ENCODE results near the gene TLCD1. TPM values are rescaled to one million over a fixed set of nuclear protein-coding genes. Genes with fewer than 3 reads are reported as not detected.
"Not testable (repeated sequence)": the region's sequence is repeated elsewhere in the genome, so short reads cannot be mapped to it uniquely, and the experiment has no call there.

The TLCD1 gene
- total and polyA plus RNA-seq, 2 experiments from 2014 or later = 26.5 to 47.0 TPM

DNA sequence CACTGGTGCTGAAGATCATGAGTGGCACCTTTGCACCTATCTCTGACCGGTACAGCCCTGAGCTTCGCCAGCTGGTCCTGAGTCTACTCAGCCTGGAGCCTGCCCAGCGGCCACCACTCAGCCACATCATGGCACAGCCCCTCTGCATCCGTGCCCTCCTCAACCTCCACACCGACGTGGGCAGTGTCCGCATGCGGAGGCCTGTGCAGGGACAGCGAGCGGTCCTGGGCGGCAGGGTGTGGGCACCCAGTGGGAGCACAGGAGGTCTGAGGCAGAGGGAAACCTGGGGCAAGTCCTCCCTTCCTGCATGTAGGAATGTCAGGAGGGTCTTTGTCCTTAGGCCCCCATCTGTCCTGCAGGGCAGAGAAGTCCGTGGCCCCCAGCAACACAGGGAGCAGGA, 11.3 kb upstream of the TLCD1 start:
- H4K20me1 ChIP-seq (replicated peaks; ENCODE audit: insufficient read depth) = no peaks in the 10 kb centered on the region
- no peak overlapping the region for H2AFZ ChIP-seq
- ATAC-seq (no peak), DNase-seq (ENCODE audit: low spot score) (no peak)
- H3K4me1 ChIP-seq (ENCODE audit: insufficient read depth) = peaks cover 4% of the 10 kb centered on the region; the same call in 1 of the 2 replicates
- no peak for TF ChIP-seq EZH2 (IDR thresholded peaks at IDR 0.05; ENCODE audit: low read depth, unreplicated experiment)
- TF ChIP-seq, protein P1, sequence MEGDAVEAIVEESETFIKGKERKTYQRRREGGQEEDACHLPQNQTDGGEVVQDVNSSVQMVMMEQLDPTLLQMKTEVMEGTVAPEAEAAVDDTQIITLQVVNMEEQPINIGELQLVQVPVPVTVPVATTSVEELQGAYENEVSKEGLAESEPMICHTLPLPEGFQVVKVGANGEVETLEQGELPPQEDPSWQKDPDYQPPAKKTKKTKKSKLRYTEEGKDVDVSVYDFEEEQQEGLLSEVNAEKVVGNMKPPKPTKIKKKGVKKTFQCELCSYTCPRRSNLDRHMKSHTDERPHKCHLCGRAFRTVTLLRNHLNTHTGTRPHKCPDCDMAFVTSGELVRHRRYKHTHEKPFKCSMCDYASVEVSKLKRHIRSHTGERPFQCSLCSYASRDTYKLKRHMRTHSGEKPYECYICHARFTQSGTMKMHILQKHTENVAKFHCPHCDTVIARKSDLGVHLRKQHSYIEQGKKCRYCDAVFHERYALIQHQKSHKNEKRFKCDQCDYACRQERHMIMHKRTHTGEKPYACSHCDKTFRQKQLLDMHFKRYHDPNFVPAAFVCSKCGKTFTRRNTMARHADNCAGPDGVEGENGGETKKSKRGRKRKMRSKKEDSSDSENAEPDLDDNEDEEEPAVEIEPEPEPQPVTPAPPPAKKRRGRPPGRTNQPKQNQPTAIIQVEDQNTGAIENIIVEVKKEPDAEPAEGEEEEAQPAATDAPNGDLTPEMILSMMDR (conservative IDR thresholded peaks at IDR 0.05; ENCODE audit: low read depth in 2 of 2) = no peak
- no peak for TF ChIP-seq POLR2AphosphoS5 (IDR thresholded peaks at IDR 0.05; ENCODE audit: low read depth)
- TF ChIP-seq STAT1 (IDR thresholded peaks at IDR 0.05; ENCODE audit: unreplicated experiment) = no peak
- TF ChIP-seq, protein P2, sequence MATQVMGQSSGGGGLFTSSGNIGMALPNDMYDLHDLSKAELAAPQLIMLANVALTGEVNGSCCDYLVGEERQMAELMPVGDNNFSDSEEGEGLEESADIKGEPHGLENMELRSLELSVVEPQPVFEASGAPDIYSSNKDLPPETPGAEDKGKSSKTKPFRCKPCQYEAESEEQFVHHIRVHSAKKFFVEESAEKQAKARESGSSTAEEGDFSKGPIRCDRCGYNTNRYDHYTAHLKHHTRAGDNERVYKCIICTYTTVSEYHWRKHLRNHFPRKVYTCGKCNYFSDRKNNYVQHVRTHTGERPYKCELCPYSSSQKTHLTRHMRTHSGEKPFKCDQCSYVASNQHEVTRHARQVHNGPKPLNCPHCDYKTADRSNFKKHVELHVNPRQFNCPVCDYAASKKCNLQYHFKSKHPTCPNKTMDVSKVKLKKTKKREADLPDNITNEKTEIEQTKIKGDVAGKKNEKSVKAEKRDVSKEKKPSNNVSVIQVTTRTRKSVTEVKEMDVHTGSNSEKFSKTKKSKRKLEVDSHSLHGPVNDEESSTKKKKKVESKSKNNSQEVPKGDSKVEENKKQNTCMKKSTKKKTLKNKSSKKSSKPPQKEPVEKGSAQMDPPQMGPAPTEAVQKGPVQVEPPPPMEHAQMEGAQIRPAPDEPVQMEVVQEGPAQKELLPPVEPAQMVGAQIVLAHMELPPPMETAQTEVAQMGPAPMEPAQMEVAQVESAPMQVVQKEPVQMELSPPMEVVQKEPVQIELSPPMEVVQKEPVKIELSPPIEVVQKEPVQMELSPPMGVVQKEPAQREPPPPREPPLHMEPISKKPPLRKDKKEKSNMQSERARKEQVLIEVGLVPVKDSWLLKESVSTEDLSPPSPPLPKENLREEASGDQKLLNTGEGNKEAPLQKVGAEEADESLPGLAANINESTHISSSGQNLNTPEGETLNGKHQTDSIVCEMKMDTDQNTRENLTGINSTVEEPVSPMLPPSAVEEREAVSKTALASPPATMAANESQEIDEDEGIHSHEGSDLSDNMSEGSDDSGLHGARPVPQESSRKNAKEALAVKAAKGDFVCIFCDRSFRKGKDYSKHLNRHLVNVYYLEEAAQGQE (IDR thresholded peaks at IDR 0.05; ENCODE audit: unreplicated experiment) = no peak
- TF ChIP-seq, protein P3, sequence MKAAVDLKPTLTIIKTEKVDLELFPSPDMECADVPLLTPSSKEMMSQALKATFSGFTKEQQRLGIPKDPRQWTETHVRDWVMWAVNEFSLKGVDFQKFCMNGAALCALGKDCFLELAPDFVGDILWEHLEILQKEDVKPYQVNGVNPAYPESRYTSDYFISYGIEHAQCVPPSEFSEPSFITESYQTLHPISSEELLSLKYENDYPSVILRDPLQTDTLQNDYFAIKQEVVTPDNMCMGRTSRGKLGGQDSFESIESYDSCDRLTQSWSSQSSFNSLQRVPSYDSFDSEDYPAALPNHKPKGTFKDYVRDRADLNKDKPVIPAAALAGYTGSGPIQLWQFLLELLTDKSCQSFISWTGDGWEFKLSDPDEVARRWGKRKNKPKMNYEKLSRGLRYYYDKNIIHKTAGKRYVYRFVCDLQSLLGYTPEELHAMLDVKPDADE (IDR thresholded peaks at IDR 0.05) = no peak
- no peak for TF ChIP-seq JUNB (IDR thresholded peaks at IDR 0.05; ENCODE audit: unreplicated experiment)
- TF ChIP-seq ZNF114 (CRISPR knock-in tag; IDR thresholded peaks at IDR 0.05) = no peak
- TF ChIP-seq EZH2phosphoT487 (IDR thresholded peaks at IDR 0.05; ENCODE audit: unreplicated experiment) = no peak
- TF ChIP-seq CREB1 (CRISPR knock-in tag; IDR thresholded peaks at IDR 0.05; ENCODE audit: low read depth) = no peak
- Mint-ChIP-seq H3K4me3 (no peak overlapping the region), H3K4me1 (peaks cover 3% of the 10 kb centered on the region; the same call in 2 of the 3 replicates), H3K36me3 (ENCODE audit: low read depth) (peaks cover 37% of the 10 kb centered on the region), H3K27me3 (ENCODE audit: insufficient read depth, low read depth, poor library complexity) (peaks cover 9% of the 10 kb centered on the region), H3K27ac (no peak overlapping the region), H3K9me3 (no peaks in the 10 kb centered on the region; the same call in 2 of the 3 replicates)
- H3F3A ChIP-seq (replicated peaks; ENCODE audit: low read depth) = 0 out of 2 replicates have a peak, but pooled peaks cover 3% of the 10 kb centered on the region
- H3K79me2 ChIP-seq (replicated peaks; ENCODE audit: insufficient read depth) = no peaks in the 10 kb centered on the region
- no peaks in the 10 kb centered on the region; the same call in 1 of the 2 replicates for H3K36me3 ChIP-seq (ENCODE audit: insufficient read depth)
- no peak overlapping the region for H3K4me3 ChIP-seq
- no peaks in the 10 kb centered on the region for H3K27me3 ChIP-seq (ENCODE audit: insufficient read depth)
- no peak overlapping the region for H3K27ac ChIP-seq (ENCODE audit: low read depth)
- H3K4me2 ChIP-seq = no peak overlapping the region
- H3K9me2 ChIP-seq (ENCODE audit: insufficient read depth) = no peaks in the 10 kb centered on the region

DNA sequence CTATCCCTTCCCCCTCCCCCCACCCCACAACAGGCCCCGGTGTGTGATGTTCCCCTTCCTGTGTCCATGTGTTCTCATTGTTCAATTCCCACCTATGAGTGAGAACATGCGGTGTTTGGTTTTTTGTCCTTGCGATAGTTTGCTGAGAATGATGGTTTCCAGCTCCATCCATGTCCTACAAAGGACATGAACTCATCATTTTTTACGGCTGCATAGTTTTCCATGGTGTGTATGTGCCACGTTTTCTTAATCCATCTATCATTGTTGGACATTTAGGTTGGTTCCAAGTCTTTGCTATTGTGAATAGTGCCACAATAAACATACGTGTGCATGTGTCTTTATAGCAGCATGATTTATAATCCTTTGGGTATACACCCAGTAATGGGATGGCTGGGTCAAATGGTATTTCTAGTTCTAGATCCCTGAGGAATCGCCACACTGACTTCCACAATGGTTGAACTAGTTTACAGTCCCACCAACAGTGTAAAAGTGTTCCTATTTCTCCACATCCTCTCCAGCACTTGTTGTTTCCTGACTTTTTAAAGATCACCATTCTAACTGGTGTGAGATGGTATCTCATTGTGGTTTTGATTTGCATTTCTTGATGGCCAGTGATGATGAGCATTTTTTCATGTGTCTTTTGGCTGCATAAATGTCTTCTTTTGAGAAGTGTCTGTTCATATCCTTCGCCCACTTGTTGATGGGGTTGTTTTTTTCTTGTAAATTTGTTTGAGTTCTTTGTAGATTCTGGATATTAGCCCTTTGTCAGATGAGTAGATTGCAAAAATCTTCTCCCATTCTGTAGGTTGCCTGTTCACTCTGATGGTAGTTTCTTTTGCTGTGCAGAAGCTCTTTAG, 10.1 kb upstream of the TLCD1 start:
- not testable (repeated sequence) for H3K27ac ChIP-seq (ENCODE audit: low read depth); H3F3A ChIP-seq (replicated peaks; ENCODE audit: low read depth); H3K36me3 ChIP-seq (ENCODE audit: insufficient read depth); H3K4me3 Mint-ChIP-seq; H3K4me1 ChIP-seq (ENCODE audit: insufficient read depth); H3K4me1 Mint-ChIP-seq; H3K4me3 ChIP-seq; H3K9me3 Mint-ChIP-seq; H3K4me2 ChIP-seq; H3K27me3 Mint-ChIP-seq (ENCODE audit: insufficient read depth, low read depth, poor library complexity); H3K9me2 ChIP-seq (ENCODE audit: insufficient read depth); DNase-seq (ENCODE audit: low spot score); H3K79me2 ChIP-seq (replicated peaks; ENCODE audit: insufficient read depth); H2AFZ ChIP-seq; H3K27me3 ChIP-seq (ENCODE audit: insufficient read depth); H4K20me1 ChIP-seq (replicated peaks; ENCODE audit: insufficient read depth); ATAC-seq; H3K27ac Mint-ChIP-seq
- peaks cover 37% of the 10 kb centered on the region for H3K36me3 Mint-ChIP-seq (ENCODE audit: low read depth)

Measured in GM23338 (cell line).